AG04450 (cell line): ENCODE measurements around the gene GPC2. TPM values are rescaled to one million over a fixed set of nuclear protein-coding genes. Genes with fewer than 3 reads are reported as not detected.
A peak's percentile ranks its signal among the peaks of the same experiment; 100 is the strongest.
"Not testable (repeated sequence)": the region's sequence is repeated elsewhere in the genome, so short reads cannot be mapped to it uniquely, and the experiment has no call there.

Experiments
- CTCF ChIA-PET: fragments of 300-600, 350-600 bp; formaldehyde crosslinking; extraction: SDS; loops from one replicate; lab custom pipeline; 2022; ENCODE audit warnings: antibody characterized with exemption, inconsistent platforms; lab: Charles Lee
- POLR2A ChIA-PET: fragments of 350-600 bp; formaldehyde crosslinking; extraction: SDS; loops from one replicate; lab custom pipeline; 2021; ENCODE audit warnings: antibody characterized with exemption, inconsistent platforms; lab: Yijun Ruan, JAX
- DNase-seq: peaks from one replicate; pipeline ENCODE4 v3.0.0-alpha.2; 2011; ENCODE audit warnings: low read depth, low spot score
- H3K27ac ChIP-seq: one replicate; pipeline ENCODE4 v1.5.1; 2012; ENCODE audit warnings: low read depth, low read length, control low read depth
- H3K27me3 ChIP-seq: one replicate; pipeline ENCODE4 v1.6.0; 2012; ENCODE audit warnings: low read length; ENCODE audit not compliant: control insufficient read depth, insufficient read depth
- H3K4me3 ChIP-seq: 2 replicates; pipeline ENCODE4 v1.5.1; 2011; ENCODE audit warnings: mild to moderate bottlenecking, low read depth, low read length, control low read depth
- H3K9me3 ChIP-seq: 2 replicates; pipeline ENCODE4 v1.5.1; 2012; ENCODE audit warnings: low read length; ENCODE audit not compliant: control insufficient read depth, insufficient read depth
- polyA minus RNA-seq: library from RNA; depleted of rRNA, polyadenylated mRNA; stranded (reverse); fragments of >200 nt; gene quantifications from 2 replicates; pipeline ENCODE4 v1.2.3, GENCODE V29; 2011; rRNA and poly(A)+ RNA removed
- polyA plus RNA-seq: library from polyadenylated mRNA; depleted of rRNA; stranded (reverse); fragments of >200 nt; gene quantifications from 2 replicates; pipeline ENCODE4 v1.2.3, GENCODE V29; 2011; rRNA removed
- TF ChIP-seq, protein P1 (sequence below): IDR thresholded peaks from 2 replicates; pipeline ENCODE4 v1.5.1; 2011; ENCODE audit warnings: low read depth, low read length, control low read depth, inconsistent platforms

Gene GPC2, protein sequence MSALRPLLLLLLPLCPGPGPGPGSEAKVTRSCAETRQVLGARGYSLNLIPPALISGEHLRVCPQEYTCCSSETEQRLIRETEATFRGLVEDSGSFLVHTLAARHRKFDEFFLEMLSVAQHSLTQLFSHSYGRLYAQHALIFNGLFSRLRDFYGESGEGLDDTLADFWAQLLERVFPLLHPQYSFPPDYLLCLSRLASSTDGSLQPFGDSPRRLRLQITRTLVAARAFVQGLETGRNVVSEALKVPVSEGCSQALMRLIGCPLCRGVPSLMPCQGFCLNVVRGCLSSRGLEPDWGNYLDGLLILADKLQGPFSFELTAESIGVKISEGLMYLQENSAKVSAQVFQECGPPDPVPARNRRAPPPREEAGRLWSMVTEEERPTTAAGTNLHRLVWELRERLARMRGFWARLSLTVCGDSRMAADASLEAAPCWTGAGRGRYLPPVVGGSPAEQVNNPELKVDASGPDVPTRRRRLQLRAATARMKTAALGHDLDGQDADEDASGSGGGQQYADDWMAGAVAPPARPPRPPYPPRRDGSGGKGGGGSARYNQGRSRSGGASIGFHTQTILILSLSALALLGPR
- 2.6 TPM in 2 replicates for polyA plus RNA-seq
- 4.3 and 4.6 TPM in 2 replicates for polyA minus RNA-seq

DNA sequence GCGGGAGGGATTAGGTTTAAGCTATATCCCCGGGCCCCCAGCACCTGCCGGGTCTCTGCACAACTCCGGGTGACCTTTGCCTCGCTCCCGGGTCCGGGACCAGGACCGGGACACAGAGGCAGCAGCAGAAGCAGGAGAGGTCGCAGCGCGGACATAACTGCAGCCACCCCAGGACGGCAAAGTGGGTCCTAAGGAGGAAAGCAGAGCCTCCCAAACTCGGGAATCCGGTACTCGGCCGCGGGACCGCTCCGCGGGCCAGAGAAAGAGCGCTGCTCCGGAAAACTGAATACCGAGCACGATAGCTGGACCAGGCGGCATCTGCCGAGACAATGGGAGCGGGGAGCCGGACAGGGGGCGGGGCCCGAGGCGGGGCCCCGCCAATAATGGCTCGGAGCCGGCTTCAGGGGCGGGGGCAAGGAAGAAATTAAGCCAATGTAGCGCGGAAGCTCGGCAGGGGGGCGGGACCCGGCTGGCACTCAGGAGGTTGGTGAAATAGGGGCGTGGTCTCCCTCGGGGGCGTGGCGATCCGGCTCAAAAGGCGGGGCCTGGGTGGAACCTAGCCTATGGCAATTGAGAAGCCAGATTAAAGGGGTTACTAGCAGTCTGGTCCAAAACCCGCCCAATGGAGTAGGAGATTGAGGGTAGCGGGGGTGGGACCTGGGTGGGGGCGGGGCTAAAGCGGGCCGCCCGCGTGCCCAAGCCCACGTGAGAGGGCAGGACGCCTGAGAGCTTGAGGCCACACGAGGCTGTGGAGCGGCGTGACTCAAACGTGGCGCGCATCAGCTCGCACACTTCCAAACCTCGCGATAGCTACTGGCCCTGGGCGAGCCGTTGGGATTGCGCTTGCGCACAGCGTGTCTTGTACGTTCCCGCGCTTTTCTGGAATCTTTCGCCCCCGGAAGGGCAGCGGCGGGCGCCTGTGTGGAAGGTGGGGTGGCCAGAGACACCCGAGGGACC, at the start of gene GPC2, which contains the start of gene STAG3:
Gene GPC2, minus strand, starts transcription at position 337 of the 957 bp plus-strand sequence. Its CDS starts 182 bp downstream, at position 155.
Gene STAG3, plus strand, starts transcription at position 874 of the 957 bp plus-strand sequence. CDS start 2,639 bp downstream, outside the sequence.
- ChIA-PET CTCF (interaction anchor here (0.5 to 3.4 kb wide), 4 partner anchors 12 to 46 kb away, joined by 3 to 20 read pairs (median 8); partner anchors contain the start of gene TRAPPC14), POLR2A (interaction anchor here (0.6 to 0.9 kb wide), 3 partner anchors 18 to 651 kb away, joined by 3 to 4 read pairs (median 4); partner anchors contain the start of gene LAMTOR4)
- H3K27me3 ChIP-seq, result no peaks in the 10 kb centered on the region
- H3K9me3 ChIP-seq, result peaks cover 6% of the 10 kb centered on the region
- no peak within 1 kb of the TSS for H3K27ac ChIP-seq
- peak; percentile 91 for DNase-seq
- TF ChIP-seq, protein P1, sequence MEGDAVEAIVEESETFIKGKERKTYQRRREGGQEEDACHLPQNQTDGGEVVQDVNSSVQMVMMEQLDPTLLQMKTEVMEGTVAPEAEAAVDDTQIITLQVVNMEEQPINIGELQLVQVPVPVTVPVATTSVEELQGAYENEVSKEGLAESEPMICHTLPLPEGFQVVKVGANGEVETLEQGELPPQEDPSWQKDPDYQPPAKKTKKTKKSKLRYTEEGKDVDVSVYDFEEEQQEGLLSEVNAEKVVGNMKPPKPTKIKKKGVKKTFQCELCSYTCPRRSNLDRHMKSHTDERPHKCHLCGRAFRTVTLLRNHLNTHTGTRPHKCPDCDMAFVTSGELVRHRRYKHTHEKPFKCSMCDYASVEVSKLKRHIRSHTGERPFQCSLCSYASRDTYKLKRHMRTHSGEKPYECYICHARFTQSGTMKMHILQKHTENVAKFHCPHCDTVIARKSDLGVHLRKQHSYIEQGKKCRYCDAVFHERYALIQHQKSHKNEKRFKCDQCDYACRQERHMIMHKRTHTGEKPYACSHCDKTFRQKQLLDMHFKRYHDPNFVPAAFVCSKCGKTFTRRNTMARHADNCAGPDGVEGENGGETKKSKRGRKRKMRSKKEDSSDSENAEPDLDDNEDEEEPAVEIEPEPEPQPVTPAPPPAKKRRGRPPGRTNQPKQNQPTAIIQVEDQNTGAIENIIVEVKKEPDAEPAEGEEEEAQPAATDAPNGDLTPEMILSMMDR, result no peak
- peak within 1 kb of the TSS; percentile 92 for H3K4me3 ChIP-seq

DNA sequence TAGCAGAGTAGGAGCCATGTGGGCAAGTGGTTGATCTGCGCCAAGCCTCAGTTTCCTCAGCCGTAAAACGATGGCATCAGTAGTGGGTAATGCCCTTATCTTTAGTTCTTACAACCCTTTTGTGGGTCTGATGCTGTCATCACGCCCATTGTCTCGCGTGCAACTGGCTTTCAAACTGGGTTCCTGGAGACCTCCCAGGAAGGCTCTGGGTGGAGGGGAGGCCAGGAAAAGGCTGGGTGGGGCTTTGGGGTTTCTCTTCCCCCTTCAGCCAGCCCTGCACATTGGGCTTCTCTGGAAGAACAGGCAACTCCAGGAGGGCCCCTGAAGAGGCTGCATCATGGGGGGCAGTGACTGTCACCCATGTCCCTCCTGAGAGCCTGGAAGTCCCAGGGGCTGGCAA, 47.7 kb upstream of the GPC2 start:
- CTCF ChIA-PET, POLR2A ChIA-PET, H3K27me3 ChIP-seq, H3K9me3 ChIP-seq, DNase-seq, H3K4me3 ChIP-seq, H3K27ac ChIP-seq: not testable (repeated sequence)

DNA sequence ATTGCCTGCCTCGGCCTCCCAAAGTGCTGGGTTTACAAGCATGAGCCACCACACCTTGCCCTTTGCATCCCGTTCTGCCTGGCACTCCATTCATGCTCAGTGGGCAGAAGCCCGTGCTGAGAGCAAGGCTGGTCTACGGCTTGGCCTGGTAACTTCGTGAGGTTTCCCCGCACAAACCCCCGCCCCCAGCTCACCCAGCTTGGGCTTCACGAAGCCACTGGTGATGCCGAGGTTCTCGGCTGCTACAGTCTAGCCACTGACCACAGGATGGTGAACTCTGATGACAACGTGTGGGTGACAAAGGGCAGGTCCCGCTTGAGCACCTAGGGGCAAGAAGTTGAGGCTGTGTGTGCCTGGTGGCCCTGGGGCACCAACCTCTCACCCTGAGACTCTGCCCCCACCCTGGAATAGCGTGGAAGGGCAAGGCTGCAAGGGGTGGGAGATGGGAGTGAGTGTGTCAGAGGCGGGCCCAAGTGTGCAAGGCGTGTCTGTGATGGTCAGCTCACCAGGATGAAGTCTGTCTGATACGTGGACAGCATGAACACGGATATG, 46.3 kb upstream of the GPC2 start:
- DNase-seq, H3K27me3 ChIP-seq, H3K9me3 ChIP-seq, POLR2A ChIA-PET, H3K4me3 ChIP-seq, H3K27ac ChIP-seq, CTCF ChIA-PET: not testable (repeated sequence)

DNA sequence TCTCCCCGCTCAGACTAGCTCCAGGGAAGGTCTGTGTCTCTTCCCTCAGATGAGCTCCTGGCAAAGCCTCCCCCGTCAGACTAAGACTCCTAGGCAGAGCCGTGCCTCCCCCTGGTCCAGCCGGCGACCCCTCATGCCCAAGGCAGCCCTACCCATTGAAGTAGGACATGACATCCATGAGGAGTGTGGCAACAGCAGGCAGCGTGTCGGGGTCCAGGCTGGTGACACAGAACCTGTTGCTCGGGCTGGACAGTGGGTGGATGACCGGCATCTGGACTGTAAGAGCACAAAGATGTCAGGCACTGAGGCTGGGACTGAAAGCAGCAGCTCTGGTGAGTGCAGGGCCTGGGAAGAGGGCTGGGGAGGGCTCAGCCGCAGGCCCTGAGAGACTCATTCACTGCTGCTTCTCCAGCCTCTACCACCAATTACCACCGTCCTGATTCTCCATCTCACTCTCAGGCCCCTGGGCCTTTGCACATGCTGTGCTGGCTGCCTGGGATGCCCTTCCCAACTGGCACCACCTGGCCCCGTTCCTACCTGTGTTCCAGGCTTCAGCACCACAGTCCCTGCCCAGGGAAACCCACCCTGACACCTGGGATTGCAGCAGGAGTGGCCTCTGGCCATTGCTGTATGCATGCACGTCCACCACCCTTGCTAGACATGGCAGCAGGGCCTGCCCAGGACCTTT, 45.4 kb upstream of the GPC2 start:
- H3K27me3 ChIP-seq, result no peaks in the 10 kb centered on the region
- ChIA-PET CTCF (interaction anchor here (1.0 kb wide), 1 partner anchor 90 kb away, joined by 4 read pairs; no protein-coding TSS in a partner anchor), POLR2A (no interaction called here)
- no peak overlapping the region for H3K4me3 ChIP-seq
- no peak overlapping the region for H3K27ac ChIP-seq
- DNase-seq, result no peak
- H3K9me3 ChIP-seq, result no peaks in the 10 kb centered on the region
- TF ChIP-seq, protein P1, result no peak

DNA sequence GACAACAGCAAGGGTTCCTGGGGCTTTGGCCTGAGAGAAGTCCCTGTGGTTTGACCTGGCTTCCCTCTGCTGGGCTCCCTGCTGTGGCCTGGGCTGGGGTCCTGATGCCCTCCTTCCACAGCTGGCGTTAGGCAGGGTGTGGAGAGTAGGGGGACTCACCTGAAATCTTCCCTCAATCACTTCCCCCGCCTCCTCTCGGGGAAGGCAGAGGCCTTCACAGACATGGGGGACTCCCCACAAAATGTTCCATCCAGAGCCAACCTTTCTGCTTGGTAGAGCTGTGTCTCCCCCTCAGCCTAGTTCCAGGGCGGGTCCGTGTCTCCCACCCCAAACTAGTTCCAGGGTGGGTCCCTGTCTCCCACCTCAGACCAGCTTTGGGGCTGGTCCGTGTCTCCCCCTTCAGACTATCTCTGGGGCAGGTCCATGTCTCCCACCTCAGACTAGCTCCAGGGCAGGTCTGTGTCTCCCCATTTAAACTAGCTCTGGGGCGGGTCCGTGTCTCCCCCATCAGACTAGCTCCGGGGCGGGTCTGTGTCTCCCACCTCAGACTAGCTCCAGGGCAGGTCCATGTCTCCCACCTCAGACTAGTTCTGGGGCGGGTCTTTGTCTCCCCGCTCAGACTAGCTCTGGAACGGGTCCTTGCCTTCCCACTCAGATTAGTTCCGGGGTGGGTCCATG, 44.7 kb upstream of the GPC2 start:
- no peaks in the 10 kb centered on the region for H3K9me3 ChIP-seq
- CTCF ChIA-PET, result interaction anchor here (1.0 kb wide), 1 partner anchor 89 kb away, joined by 4 read pairs; no protein-coding TSS in a partner anchor
- no peaks in the 10 kb centered on the region for H3K27me3 ChIP-seq
- H3K4me3 ChIP-seq, result no peak overlapping the region
- no peak for DNase-seq
- H3K27ac ChIP-seq, result no peak overlapping the region
- TF ChIP-seq, protein P1, result no peak
- POLR2A ChIA-PET, result no interaction called here
